Osteocyte (in vitro differentiated cells): ENCODE results near the gene SAP30BP. TPM values are rescaled to one million over a fixed set of nuclear protein-coding genes. Genes with fewer than 3 reads are reported as not detected.

ENCODE experiments used
- DNase-seq: peaks from one replicate; pipeline ENCODE4 v3.0.0; 2021; ENCODE audit warnings: mixed read lengths; ENCODE audit not compliant: unreplicated experiment; ENCODE audit errors: extremely low spot score
- H3K27ac Mint-ChIP-seq: one replicate; pipeline ENCODE4 v1.8.0; 2021; ENCODE audit warnings: mild to moderate bottlenecking, mixed read lengths; ENCODE audit not compliant: unreplicated experiment
- H3K27me3 Mint-ChIP-seq: one replicate; pipeline ENCODE4 v1.8.0; 2021; ENCODE audit warnings: mixed read lengths; ENCODE audit not compliant: unreplicated experiment
- H3K36me3 Mint-ChIP-seq: one replicate; pipeline ENCODE4 v1.8.0; 2021; ENCODE audit warnings: mixed read lengths; ENCODE audit not compliant: unreplicated experiment
- H3K4me1 Mint-ChIP-seq: one replicate; pipeline ENCODE4 v1.8.0; 2021; ENCODE audit warnings: mixed read lengths; ENCODE audit not compliant: unreplicated experiment
- H3K4me3 Mint-ChIP-seq: one replicate; pipeline ENCODE4 v1.8.0; 2021; ENCODE audit warnings: mild to moderate bottlenecking, moderate library complexity, mixed read lengths; ENCODE audit not compliant: unreplicated experiment
- H3K9me3 Mint-ChIP-seq: one replicate; pipeline ENCODE4 v1.8.0; 2021; ENCODE audit warnings: mixed read lengths; ENCODE audit not compliant: unreplicated experiment
- total RNA-seq: library from RNA; stranded (reverse); gene quantifications from 2 replicates; pipeline ENCODE4 v1.2.1, GENCODE V29; 2021
- TF ChIP-seq, protein P1 (sequence below): fragments of 200-600 bp; sonication (generic); IDR thresholded peaks from 2 replicates; pipeline ENCODE4 v1.5.0; 2021; ENCODE audit warnings: antibody characterized with exemption, mild to moderate bottlenecking, moderate library complexity

The SAP30BP gene
- total RNA-seq, 1 donor from 2014 or later, result 103 TPM

- peaks cover 5% of the 10 kb centered on the region for H3K36me3 Mint-ChIP-seq
- DNase-seq, result no peak
- H3K9me3 Mint-ChIP-seq, result no peaks in the 10 kb centered on the region
- no peaks in the 10 kb centered on the region for H3K4me1 Mint-ChIP-seq
- H3K4me3 Mint-ChIP-seq, result no peak overlapping the region
- no peaks in the 10 kb centered on the region for H3K27me3 Mint-ChIP-seq
- TF ChIP-seq, protein P1, sequence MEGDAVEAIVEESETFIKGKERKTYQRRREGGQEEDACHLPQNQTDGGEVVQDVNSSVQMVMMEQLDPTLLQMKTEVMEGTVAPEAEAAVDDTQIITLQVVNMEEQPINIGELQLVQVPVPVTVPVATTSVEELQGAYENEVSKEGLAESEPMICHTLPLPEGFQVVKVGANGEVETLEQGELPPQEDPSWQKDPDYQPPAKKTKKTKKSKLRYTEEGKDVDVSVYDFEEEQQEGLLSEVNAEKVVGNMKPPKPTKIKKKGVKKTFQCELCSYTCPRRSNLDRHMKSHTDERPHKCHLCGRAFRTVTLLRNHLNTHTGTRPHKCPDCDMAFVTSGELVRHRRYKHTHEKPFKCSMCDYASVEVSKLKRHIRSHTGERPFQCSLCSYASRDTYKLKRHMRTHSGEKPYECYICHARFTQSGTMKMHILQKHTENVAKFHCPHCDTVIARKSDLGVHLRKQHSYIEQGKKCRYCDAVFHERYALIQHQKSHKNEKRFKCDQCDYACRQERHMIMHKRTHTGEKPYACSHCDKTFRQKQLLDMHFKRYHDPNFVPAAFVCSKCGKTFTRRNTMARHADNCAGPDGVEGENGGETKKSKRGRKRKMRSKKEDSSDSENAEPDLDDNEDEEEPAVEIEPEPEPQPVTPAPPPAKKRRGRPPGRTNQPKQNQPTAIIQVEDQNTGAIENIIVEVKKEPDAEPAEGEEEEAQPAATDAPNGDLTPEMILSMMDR, result peak; percentile 62
- H3K27ac Mint-ChIP-seq, result no peak overlapping the region
Measured at GRCh38 chr17:75625813-75626486, 41.2 kb upstream of the SAP30BP start.

DNA sequence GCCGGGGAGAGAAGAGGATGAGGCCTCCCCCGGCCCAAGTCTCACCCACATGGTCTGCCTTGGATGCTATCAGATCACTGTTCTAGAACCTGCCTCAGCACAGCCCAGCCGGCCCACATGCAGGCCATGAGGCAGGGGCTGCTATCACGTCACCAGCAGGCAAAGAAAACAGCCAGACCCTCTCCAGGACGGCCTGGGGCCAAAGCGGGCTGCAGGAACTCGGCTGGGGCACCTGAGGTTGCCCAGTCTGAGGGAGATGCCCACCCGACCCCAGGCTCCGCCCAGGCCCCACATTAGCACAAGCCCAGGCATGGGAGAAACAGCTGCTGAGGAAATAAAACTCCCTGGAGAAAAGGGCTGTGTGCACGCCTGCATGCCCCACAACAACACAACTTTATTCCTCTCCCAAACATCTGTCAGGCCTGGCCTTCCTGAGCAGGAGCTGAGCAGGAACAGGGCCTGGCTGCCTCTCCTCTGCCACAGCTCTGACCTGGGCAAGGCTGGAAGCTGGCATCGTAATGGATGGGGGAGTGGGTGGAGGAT lies 40.6 kb upstream of the SAP30BP start:
- TF ChIP-seq, protein P1, result no peak
- H3K4me3 Mint-ChIP-seq, result no peak overlapping the region
- no peaks in the 10 kb centered on the region for H3K4me1 Mint-ChIP-seq

GRCh38 chr17:75627094-75627493 lies 40.0 kb upstream of the SAP30BP start:
- H3K4me3 Mint-ChIP-seq, result no peak overlapping the region
- no peaks in the 10 kb centered on the region for H3K27me3 Mint-ChIP-seq
- no peak overlapping the region for H3K27ac Mint-ChIP-seq
- no peaks in the 10 kb centered on the region for H3K9me3 Mint-ChIP-seq
- no peak for DNase-seq
- no peaks in the 10 kb centered on the region for H3K4me1 Mint-ChIP-seq
- TF ChIP-seq, protein P1, result no peak
- H3K36me3 Mint-ChIP-seq, result peaks cover 5% of the 10 kb centered on the region

More for the DNA sequence above, 40.6 kb upstream of the SAP30BP start:
- Mint-ChIP-seq H3K9me3 (no peaks in the 10 kb centered on the region), H3K27me3 (no peaks in the 10 kb centered on the region), H3K36me3 (peaks cover 5% of the 10 kb centered on the region), H3K27ac (no peak overlapping the region)
- DNase-seq, result no peak

GRCh38 chr17:75628425-75628824 lies 38.7 kb upstream of the SAP30BP start:
- no peaks in the 10 kb centered on the region for H3K27me3 Mint-ChIP-seq
- H3K27ac Mint-ChIP-seq, result no peak overlapping the region
- H3K36me3 Mint-ChIP-seq, result peaks cover 5% of the 10 kb centered on the region
- no peak overlapping the region for H3K4me3 Mint-ChIP-seq
- TF ChIP-seq, protein P1, result no peak
- H3K4me1 Mint-ChIP-seq, result peaks cover 9% of the 10 kb centered on the region
- no peak for DNase-seq
- H3K9me3 Mint-ChIP-seq, result no peaks in the 10 kb centered on the region

DNA sequence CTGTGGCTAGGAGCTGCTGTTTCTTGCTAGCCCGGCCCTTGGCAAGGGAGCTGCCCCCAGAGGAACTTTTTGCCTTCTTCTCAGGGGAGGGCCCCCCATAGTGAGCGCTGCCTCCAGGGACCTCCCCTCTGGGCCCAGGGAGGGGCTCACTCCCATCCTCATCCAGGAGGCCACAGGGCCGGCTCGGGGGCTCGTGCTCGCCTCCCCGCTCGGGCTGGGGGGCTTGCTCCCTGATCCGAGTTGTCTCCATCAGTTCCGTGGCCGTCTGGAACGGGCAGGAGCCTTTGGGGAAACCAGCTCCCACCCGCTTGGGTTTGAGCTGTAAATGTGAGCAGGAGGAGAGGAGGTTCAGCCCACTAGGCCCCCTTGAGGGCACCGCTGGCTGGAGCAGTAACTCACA lies 38.0 kb upstream of the SAP30BP start:
- no peak overlapping the region for H3K4me3 Mint-ChIP-seq
- H3K36me3 Mint-ChIP-seq, result peaks cover 5% of the 10 kb centered on the region
- TF ChIP-seq, protein P1, result no peak
- H3K4me1 Mint-ChIP-seq, result peaks cover 17% of the 10 kb centered on the region
- no peaks in the 10 kb centered on the region for H3K9me3 Mint-ChIP-seq
- H3K27me3 Mint-ChIP-seq, result no peaks in the 10 kb centered on the region
- H3K27ac Mint-ChIP-seq, result no peak overlapping the region
- DNase-seq, result no peak
